GM20000 (cell line): ENCODE results near the gene LIX1.

ENCODE experiments used
- DNase-seq: peaks from one replicate; pipeline ENCODE4 v3.0.0; 2012; ENCODE audit warnings: low spot score
- CTCF ChIP-seq: IDR thresholded peaks from 2 replicates; pipeline ENCODE4 v1.5.1; 2012; ENCODE audit warnings: mild to moderate bottlenecking, control low read depth; ENCODE audit errors: extremely low read depth, missing control alignments

LIX1 gene

GRCh38 chr5:97046270-97046982 lies 96.0 kb downstream of the LIX1 start:
- peak; percentile 10 for DNase-seq
- TF ChIP-seq CTCF, result no peak

DNA sequence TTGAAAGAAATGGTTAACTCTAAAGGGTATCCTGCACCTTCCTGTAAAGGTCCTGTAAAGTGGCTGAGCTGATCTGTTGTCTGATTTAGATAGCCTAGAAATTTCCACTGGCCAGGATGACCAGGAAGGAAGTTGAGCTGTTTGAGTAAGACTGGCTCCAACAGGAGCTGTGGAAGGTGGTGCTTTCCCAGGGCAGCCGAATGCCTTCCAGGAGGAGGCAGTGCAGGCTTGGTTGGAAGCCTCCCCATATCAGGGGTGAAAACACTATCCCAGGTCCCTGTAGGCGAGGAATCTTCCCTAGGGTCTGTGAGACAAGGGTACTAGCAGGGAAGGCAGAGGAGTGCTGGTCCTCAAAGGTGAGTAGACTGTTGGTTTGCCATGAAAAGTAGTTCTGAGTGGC lies 98.4 kb downstream of the LIX1 start:
- TF ChIP-seq CTCF, result no peak
- no peak for DNase-seq

DNA sequence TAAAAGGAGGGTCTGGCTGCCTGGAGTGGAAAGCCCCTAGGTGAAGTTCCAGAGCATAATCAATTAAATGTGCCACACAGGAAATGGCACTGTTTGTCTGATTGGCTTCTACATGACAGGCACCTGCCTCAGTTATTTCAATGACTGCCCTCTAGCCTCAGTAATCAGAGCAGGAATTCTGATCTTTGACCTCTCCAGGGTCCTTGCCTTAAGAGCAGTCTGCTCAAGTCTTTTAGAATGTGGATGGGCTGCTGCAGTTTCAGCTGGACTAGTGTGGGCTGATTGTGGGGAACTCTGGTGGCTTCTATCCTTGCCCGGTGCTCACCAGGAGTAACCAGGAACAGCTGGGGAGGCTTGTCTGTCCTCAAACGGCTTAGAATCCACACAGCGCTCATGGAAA lies 98.9 kb downstream of the LIX1 start:
- TF ChIP-seq CTCF, result no peak

DNA sequence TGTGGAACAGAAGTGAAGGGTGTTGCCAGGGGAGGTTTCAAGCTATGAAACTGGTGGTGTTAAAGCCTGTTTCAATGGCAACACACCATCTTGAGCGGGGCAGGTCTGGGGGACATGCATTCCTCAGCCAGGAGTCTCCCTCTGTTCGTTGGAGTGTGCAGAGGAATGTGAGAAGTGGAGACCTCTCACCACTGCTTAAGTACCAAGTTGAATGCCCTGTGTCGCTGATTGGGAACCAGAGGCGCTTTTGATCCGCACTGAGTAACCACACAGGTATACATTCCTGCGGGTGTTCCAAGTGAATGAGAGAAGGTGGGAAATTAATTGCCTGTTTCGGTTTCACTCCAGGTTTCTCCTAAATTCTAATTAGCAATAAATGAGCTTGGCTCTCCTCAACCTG lies 99.4 kb downstream of the LIX1 start:
- no peak for TF ChIP-seq CTCF
- DNase-seq, result no peak

More for the DNA sequence above, 98.9 kb downstream of the LIX1 start:
- no peak for DNase-seq
